ENCODE data around the gene NHLRC1. TPM values are rescaled to one million over a fixed set of nuclear protein-coding genes. Genes with fewer than 3 reads are reported as not detected.

The NHLRC1 gene
- total RNA-seq, 4 donors from 2014 or later = 0.49 to 3.6 (median 1.5) TPM

GRCh38 chr6:18136260-18136659, 13.8 kb upstream of the NHLRC1 start:
- TF ChIP-seq CTCF (IDR thresholded peaks at IDR 0.05; ENCODE audit: low read depth) = no peak

GRCh38 chr6:18135171-18135570, 12.7 kb upstream of the NHLRC1 start:
- TF ChIP-seq CTCF (IDR thresholded peaks at IDR 0.05; ENCODE audit: low read depth) = no peak

GRCh38 chr6:18132346-18132745, 9.9 kb upstream of the NHLRC1 start:
- no peak for TF ChIP-seq CTCF (IDR thresholded peaks at IDR 0.05; ENCODE audit: low read depth)

- TF ChIP-seq CTCF (IDR thresholded peaks at IDR 0.05; ENCODE audit: low read depth) = no peak
These were observed 3.6 kb upstream of the NHLRC1 start for GRCh38 chr6:18126121-18126520.

- no peak for TF ChIP-seq CTCF (IDR thresholded peaks at IDR 0.05; ENCODE audit: low read depth)
These were observed 823 bp downstream of the NHLRC1 start for GRCh38 chr6:18121580-18122127.

- TF ChIP-seq CTCF (IDR thresholded peaks at IDR 0.05; ENCODE audit: low read depth) = no peak
These were observed 3.2 kb downstream of the NHLRC1 start for GRCh38 chr6:18119236-18119635.

- no peak for TF ChIP-seq CTCF (IDR thresholded peaks at IDR 0.05; ENCODE audit: low read depth)
These were observed 4.1 kb downstream of the NHLRC1 start for GRCh38 chr6:18118330-18118729.

Data from subcutaneous adipose tissue (tissue), 4 donors.